Activated naive CD4-positive, alpha-beta T cell treated with anti-CD3 and anti-CD28 coated beads, Interleukin-2, amount 50 U/mL, for 24 hours (primary cell): ENCODE results near the gene EPC1.
A peak's percentile ranks its signal among the peaks of the same experiment; 100 is the strongest.
"Not testable (repeated sequence)": the region's sequence is repeated elsewhere in the genome, so short reads cannot be mapped to it uniquely, and the experiment has no call there.

Experiments used
- H3K27ac Mint-ChIP-seq: one replicate; pipeline ENCODE4 v1.8.0; 2021; ENCODE audit warnings: mild to moderate bottlenecking, mixed read lengths
- H3K27me3 Mint-ChIP-seq: one replicate; pipeline ENCODE4 v1.8.0; 2021; ENCODE audit warnings: mixed read lengths
- H3K36me3 Mint-ChIP-seq: one replicate; pipeline ENCODE4 v1.8.0; 2021; ENCODE audit warnings: mixed read lengths
- H3K4me1 Mint-ChIP-seq: one replicate; pipeline ENCODE4 v1.8.0; 2021; ENCODE audit warnings: mixed read lengths
- H3K4me3 Mint-ChIP-seq: one replicate; pipeline ENCODE4 v1.8.0; 2021; ENCODE audit warnings: mild to moderate bottlenecking, mixed read lengths
- H3K9me3 Mint-ChIP-seq: one replicate; pipeline ENCODE4 v1.8.0; 2021; ENCODE audit warnings: mixed read lengths

EPC1 gene

GRCh38 chr10:32346551-32347362 is at the start of gene EPC1:
EPC1 (minus strand) TSS chr10:32347158; CDS start chr10:32346915, 243 bp downstream.
- Mint-ChIP-seq H3K36me3 (peaks cover 4% of the 10 kb centered on the region), H3K27ac (peak within 1 kb of the TSS; percentile 99), H3K27me3 (no peaks in the 10 kb centered on the region), H3K4me3 (peak within 1 kb of the TSS; percentile 96), H3K9me3 (no peaks in the 10 kb centered on the region), H3K4me1 (peaks cover 63% of the 10 kb centered on the region)

GRCh38 chr10:32393911-32394310 is 47.0 kb upstream of the EPC1 start:
- Mint-ChIP-seq H3K4me3 (no peak overlapping the region), H3K27ac (no peak overlapping the region), H3K9me3 (no peaks in the 10 kb centered on the region)

GRCh38 chr10:32392284-32392683 is 45.3 kb upstream of the EPC1 start:
- peaks cover 11% of the 10 kb centered on the region for H3K4me1 Mint-ChIP-seq
- not testable (repeated sequence) for H3K27ac Mint-ChIP-seq, H3K27me3 Mint-ChIP-seq, H3K36me3 Mint-ChIP-seq, H3K4me3 Mint-ChIP-seq, H3K9me3 Mint-ChIP-seq

More at GRCh38 chr10:32393911-32394310, 47.0 kb upstream of the EPC1 start:
- Mint-ChIP-seq H3K4me1 (peaks cover 2% of the 10 kb centered on the region), H3K27me3 (no peaks in the 10 kb centered on the region), H3K36me3 (no peaks in the 10 kb centered on the region)

GRCh38 chr10:32390193-32390592 is 43.2 kb upstream of the EPC1 start:
- no peak overlapping the region for H3K27ac Mint-ChIP-seq
- no peak overlapping the region for H3K4me3 Mint-ChIP-seq

GRCh38 chr10:32388258-32389027 is 41.5 kb upstream of the EPC1 start:
- Mint-ChIP-seq H3K27me3 (no peaks in the 10 kb centered on the region), H3K9me3 (no peaks in the 10 kb centered on the region), H3K27ac (no peak overlapping the region), H3K4me1 (peaks cover 20% of the 10 kb centered on the region), H3K4me3 (no peak overlapping the region), H3K36me3 (no peaks in the 10 kb centered on the region)

More at GRCh38 chr10:32390193-32390592, 43.2 kb upstream of the EPC1 start:
- Mint-ChIP-seq H3K36me3 (no peaks in the 10 kb centered on the region), H3K27me3 (no peaks in the 10 kb centered on the region), H3K9me3 (no peaks in the 10 kb centered on the region), H3K4me1 (peaks cover 20% of the 10 kb centered on the region)

GRCh38 chr10:32386623-32387260 is 39.8 kb upstream of the EPC1 start:
- Mint-ChIP-seq H3K9me3 (no peaks in the 10 kb centered on the region), H3K4me1 (peaks cover 20% of the 10 kb centered on the region), H3K27me3 (no peaks in the 10 kb centered on the region), H3K4me3 (peak overlapping the region; percentile 54), H3K27ac (peak overlapping the region; percentile 69), H3K36me3 (no peaks in the 10 kb centered on the region)

GRCh38 chr10:32384171-32384570 is 37.2 kb upstream of the EPC1 start:
- Mint-ChIP-seq H3K36me3 (no peaks in the 10 kb centered on the region), H3K9me3 (no peaks in the 10 kb centered on the region), H3K27me3 (no peaks in the 10 kb centered on the region), H3K4me1 (peaks cover 20% of the 10 kb centered on the region), H3K27ac (peak overlapping the region; percentile 51), H3K4me3 (no peak overlapping the region)

GRCh38 chr10:32381165-32381564 is 34.2 kb upstream of the EPC1 start:
- Mint-ChIP-seq H3K27ac (no peak overlapping the region), H3K9me3 (no peaks in the 10 kb centered on the region), H3K27me3 (no peaks in the 10 kb centered on the region), H3K36me3 (no peaks in the 10 kb centered on the region), H3K4me3 (no peak overlapping the region), H3K4me1 (no peaks in the 10 kb centered on the region)

- Mint-ChIP-seq H3K4me1 (peaks cover 6% of the 10 kb centered on the region), H3K9me3 (no peaks in the 10 kb centered on the region), H3K27ac (no peak overlapping the region), H3K27me3 (no peaks in the 10 kb centered on the region), H3K36me3 (no peaks in the 10 kb centered on the region), H3K4me3 (no peak overlapping the region)
Measured at GRCh38 chr10:32379950-32380551, 33.1 kb upstream of the EPC1 start.

- H3K36me3 Mint-ChIP-seq, result no peaks in the 10 kb centered on the region
- H3K27ac Mint-ChIP-seq, result no peak overlapping the region
- H3K9me3 Mint-ChIP-seq, result no peaks in the 10 kb centered on the region
- H3K27me3 Mint-ChIP-seq, result no peaks in the 10 kb centered on the region
- peaks cover 12% of the 10 kb centered on the region for H3K4me1 Mint-ChIP-seq
- no peak overlapping the region for H3K4me3 Mint-ChIP-seq
Measured at GRCh38 chr10:32379318-32379949, 32.5 kb upstream of the EPC1 start.

- Mint-ChIP-seq H3K27ac (no peak overlapping the region), H3K36me3 (no peaks in the 10 kb centered on the region), H3K9me3 (no peaks in the 10 kb centered on the region), H3K4me1 (peaks cover 20% of the 10 kb centered on the region), H3K4me3 (no peak overlapping the region), H3K27me3 (no peaks in the 10 kb centered on the region)
Measured at GRCh38 chr10:32378363-32379317, 31.7 kb upstream of the EPC1 start.

- no peak overlapping the region for H3K27ac Mint-ChIP-seq
Measured at GRCh38 chr10:32377458-32378259, 30.7 kb upstream of the EPC1 start.

GRCh38 chr10:32376771-32377170 is 29.8 kb upstream of the EPC1 start:
- Mint-ChIP-seq H3K27me3 (no peaks in the 10 kb centered on the region), H3K4me1 (peaks cover 37% of the 10 kb centered on the region), H3K36me3 (peaks cover 2% of the 10 kb centered on the region), H3K4me3 (no peak overlapping the region), H3K9me3 (no peaks in the 10 kb centered on the region), H3K27ac (peak overlapping the region; percentile 95)

More at GRCh38 chr10:32377458-32378259, 30.7 kb upstream of the EPC1 start:
- H3K36me3 Mint-ChIP-seq, result no peaks in the 10 kb centered on the region
- no peaks in the 10 kb centered on the region for H3K27me3 Mint-ChIP-seq
- no peak overlapping the region for H3K4me3 Mint-ChIP-seq
- H3K9me3 Mint-ChIP-seq, result no peaks in the 10 kb centered on the region
- peaks cover 29% of the 10 kb centered on the region for H3K4me1 Mint-ChIP-seq
